HL-60/S4 treated with phorbol 12-myristate 13-acetate at 8.2 ng/mL for 4 days and 3 days (cell line): ENCODE data around the gene LSAMP.

ENCODE experiments used
- in situ Hi-C: fragments of 300-500 bp; cut with MboI; formaldehyde crosslinking; loops from 2 replicates; pipeline ENCODE4 v1.15.0; 2022; ENCODE audit warnings: low sequenced_read_pairs

LSAMP gene

DNA sequence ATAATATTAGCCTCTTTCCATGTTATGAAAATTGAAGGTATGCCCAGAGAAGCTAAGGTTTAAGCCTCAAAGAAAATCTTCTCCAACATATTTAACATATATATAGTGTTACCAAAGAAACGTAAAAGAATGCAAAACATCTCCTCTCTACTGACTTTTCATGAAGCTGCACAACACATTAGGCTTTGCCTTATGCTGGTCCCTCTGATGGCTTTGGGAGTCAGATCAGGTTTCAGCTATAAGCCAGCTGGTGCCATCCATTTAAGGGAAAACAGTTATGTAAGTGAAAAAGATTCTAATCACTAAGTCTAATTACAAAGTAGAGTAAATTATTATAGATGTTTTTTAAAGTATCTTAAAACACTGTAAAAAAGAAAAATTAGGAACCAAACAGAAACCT, 410.5 kb downstream of the LSAMP start:
- in situ Hi-C loops = no loop called here

DNA sequence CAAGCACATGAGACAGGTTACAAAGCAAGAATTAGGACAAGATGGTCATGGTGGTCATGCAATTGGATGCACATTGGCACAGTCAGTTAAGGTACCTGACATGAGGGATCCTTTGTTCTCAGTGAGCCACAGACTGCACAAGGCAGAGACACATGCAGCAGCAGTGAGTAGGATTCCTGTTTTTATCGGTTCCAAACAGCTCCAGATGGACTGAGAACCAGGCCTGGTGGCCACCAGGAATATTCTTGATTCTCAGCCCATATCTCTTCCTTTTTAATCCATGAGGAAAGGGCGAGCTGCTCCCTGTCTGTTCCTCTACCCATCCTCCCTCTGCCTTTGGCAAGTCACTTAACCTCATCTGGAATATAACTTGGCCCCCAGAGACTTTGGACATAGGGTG, 411.2 kb downstream of the LSAMP start:
- in situ Hi-C loops = no loop called here

DNA sequence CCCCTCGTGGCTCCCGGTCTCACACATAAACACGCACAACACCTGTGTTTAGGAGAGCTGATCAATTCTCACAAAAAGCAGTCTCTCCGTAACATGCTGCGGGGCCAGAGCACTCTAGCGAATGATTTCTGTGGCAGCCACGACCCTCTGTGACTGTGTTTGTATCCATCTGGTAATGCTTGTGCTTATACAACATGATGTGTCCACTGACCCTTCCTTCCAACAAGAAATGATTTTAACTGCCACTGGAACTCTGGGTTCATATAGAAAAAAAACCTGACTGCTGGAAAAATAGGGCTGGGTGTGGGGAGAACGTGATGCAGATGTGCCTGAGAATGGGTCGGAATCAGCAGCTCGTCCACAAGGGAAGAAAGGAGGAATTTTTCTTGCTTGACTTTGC, 411.8 kb downstream of the LSAMP start:
- in situ Hi-C loops = no loop called here

DNA sequence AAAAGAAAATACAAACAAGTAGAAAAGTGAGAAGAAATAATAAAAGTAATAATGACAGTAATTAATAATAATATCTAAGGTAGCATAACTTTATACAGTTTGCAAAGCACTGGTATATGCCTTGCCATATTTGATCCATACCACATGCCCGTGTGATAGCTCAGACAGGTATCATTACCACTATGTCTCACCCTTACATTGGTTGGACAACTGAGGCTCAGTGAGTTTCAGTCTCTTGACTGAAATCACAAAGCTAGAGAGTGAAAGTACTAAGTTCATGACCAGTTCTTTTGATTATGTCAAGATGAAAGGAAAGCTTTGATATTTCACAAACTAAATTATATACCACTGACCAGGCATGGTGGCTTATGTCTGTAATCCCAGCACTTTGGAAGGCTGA, 413.1 kb downstream of the LSAMP start:
- in situ Hi-C loops = no loop called here

DNA sequence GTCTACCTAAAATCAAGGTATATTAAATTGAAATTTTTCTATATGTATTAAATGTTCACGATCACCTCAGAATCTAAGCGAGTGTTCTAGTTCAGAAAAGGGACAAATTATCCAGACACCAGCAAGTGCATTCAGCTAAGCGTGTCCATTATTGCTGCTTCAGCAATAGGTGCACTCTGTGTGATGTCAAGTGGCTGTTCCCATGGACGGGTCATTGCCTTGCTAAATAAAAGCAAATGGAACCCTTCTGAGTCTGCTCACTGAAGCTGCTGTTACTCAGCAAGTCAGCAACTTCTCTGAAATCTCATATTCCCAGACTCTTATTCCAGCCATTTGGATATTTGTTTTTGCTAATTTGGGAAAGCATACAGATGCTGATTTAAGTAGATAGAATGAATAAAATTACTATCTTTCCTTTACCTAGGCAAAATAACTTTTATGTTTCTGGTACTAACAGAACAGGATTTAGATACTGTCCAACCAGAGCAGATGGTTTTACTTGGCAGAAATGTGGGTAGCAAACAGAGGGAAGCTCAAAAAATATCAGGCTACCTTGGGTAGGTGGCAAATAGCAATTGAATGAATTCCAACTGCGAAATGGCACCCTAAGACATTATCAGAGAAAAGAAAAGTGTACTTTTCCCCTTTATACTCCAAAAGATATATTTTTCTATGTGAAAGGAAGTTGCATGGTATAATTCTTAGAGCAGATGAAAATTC, 415.0 kb downstream of the LSAMP start:
- in situ Hi-C loops = no loop called here

DNA sequence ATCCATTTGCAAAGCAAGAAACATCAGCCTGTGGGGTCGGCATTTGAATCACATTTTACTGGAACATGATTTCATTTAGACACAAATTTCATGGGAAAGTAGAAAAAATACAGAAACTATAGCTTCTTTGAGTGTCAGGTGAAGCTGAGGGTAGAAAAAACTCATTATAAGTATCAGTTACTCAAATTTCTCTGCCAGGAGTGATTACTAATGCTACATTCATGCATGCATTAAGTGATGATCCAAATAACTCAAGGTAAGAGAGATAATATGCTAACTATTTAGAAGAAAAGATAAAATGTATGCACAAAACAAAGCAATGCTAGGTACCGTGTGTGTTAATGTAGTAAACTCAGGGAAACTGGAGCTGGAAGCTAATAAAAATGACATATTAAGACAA, 416.0 kb downstream of the LSAMP start:
- in situ Hi-C loops = no loop called here

DNA sequence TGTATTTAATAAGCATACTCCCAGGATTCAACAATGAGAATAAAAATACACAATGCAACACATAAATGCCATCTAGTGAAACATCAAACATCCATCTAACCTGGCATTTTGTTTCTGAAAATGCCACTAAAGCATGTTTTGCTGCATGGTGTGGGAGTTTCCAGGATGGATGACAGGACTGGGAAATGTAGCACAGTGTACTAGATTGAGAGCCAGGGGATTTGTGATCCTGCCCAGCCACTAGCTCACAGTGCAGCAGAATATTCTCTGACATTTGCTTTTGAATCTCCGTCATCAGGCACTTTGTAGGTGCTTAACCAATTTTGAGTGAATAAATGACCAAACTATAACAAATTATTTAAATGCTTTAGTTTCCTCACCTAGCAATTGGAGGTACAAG, 417.1 kb downstream of the LSAMP start:
- in situ Hi-C loops = no loop called here

DNA sequence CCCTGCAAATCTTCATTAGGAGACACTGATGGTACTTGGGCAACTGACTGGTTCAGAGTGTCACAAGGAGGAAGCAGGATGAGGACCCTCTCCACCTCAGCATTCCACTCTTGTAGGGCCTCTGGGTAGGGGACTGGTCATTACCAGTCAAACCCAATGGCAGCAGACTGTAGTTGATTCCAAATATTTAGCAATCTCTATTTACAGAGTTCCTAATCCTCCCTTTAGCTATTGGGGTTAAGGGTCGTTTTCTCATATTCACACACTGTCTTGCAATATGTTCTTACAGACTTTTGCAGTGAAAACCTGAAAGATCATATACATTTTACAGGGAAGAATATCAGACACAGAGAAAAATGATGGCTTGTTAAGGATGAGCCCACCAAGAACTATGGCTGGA, 424.3 kb downstream of the LSAMP start:
- in situ Hi-C loops = no loop called here

DNA sequence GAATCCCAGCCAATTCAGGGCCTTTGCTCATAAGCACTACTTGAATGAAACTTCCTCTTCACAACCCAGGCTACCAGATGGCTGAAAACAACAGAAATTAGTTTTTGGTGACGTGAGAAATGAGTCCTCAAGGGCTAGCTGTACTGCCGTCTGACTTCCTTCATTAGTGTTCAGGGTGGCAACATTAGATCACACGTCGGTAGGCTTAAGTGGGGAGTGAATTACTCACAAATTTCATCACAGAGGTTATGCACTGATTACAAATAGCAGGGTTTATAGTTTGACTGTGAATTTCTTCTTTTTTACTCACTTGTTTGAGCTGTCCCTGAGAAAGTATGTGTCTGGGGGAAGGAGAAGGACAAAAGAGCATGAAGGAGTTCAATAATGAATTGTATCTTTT, 424.8 kb downstream of the LSAMP start:
- in situ Hi-C loops = no loop called here

DNA sequence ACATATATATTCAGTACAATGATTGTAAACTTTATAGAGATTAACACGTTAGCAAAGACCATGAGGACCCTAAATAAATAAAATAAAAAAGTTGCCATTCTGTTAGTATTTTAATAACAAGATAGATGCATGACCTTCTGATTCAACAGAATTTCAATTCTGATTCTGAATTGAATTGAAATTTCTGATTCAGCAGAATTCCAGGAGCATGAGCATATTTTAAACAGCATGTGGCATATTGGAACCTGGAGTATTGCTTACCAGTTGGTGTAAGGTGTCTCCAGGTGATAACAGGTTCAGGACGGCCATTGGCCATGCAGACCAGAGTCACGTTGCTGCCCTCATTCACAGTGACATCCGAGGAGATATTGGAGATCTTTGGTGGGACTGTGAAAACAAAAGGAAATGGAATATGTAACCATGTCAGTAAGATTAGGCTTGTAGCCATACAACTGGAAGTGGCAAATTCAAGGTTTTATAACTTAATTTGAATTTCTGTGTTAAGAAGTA, 426.0 kb downstream of the LSAMP start:
- in situ Hi-C loops = no loop called here

DNA sequence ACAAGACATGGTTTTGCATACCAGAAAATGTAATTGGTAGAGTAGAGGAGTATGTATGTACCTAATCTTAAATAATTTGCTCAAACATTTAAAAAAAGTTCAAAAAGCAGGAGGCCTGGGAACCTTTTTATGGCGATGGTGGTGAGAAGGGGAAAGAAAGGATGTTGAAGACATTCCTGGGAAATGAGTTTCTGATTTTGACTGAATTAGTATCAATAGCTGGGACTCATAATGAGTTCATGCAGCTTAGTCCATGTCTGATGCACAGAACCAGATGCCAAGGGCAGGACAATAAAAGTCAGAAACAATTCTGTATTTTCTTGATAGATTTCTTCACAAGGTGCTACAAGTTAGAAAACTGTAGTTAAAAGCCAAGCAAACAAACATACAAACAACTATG, 426.6 kb downstream of the LSAMP start:
- in situ Hi-C loops = no loop called here

DNA sequence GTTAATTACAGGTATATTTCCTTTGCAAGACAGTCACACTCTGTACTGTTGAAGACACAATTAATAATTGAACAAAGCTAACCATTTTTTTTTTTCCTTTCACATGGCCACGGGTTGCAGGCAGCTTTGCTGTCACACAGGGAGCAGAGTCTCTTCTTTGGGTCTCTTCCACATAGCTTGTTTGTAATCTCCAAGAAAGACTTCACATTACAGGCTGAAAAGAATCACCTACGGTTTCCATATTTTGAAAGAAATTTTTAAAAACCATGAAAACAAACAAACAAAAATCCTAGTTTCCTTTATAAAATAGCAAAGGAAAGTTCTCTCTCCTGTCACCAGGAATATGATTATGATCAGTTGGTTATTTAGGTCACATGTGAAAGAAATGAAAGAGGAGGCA, 429.4 kb downstream of the LSAMP start:
- in situ Hi-C loops = no loop called here

DNA sequence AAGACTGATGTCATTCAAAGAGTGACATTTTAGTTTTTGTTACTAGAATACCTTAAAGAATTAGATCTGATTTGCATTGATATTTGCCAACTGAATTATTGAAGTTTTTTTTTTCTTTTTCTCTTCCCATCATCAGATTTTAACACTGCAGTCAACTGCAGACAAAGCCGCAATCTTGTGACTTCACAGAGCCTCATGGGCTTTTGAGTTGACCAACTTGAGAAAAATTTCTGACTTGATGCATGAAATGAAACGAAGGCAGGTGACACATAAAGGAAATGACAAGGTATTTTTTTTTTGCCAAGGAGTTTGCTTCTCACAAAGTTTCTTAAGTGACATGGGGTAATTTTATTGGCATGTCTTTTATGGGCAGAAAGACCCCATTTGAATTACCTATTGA, 438.3 kb downstream of the LSAMP start:
- in situ Hi-C loops = no loop called here

DNA sequence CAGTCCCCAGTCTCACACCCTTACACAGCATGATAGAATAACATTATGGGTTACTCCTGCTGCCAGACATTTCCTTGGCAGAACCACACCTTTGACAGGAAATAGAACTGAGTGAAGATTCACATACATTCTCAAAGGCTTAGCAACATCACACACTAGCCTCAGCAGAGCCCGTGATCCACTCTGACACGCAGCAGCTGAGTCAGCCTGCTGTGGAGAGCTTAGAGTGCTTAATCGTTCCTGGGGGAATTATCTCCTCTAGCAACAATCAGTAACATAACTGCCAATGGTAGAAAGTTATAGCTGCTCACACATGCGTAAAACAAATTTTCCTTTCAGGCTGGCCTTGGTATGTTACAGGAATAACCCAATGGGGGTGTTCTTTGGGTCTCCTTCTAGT, 439.9 kb downstream of the LSAMP start:
- in situ Hi-C loops = no loop called here

DNA sequence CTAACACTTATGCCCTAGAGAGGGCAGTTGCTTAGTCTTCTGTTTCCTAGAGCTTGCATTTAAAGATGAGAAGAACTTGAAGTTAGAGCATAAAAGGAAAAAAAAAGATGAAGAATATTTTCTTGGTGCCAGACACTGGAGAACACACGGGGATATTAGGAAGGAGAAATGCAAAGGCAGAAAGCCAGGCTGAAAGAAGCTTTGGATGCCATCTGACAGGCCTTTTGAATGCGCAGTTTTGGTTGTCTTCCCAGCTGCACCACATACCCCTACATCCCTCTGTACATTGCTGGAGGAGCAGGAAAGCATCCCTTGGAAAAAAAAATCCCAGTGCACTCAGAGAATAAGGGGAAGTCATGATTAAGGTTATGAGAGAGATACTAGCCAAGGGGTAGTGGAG, 443.1 kb downstream of the LSAMP start:
- in situ Hi-C loops = no loop called here

DNA sequence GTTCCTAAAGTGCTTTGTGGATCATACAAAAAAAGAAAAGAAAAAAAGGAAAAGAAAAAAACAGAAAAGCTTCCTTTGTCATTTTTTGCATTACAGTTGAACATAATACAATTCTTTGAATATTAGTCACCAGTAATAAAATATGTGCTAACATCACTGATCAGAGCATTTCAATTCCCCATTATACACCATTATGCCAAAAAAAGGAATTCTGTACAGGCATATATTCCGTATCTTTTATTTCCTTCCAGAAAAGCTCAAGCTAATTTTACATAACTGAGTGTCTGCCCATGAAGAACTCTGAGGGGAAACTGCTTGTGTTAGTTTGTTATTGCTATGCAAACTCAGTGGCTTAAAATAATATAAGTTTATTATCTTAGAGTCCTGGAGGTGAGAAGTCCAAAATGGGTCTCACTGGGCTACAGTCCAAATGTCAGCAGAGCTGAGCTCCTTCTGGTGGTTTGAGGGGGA, 444.1 kb downstream of the LSAMP start:
- in situ Hi-C loops = no loop called here

DNA sequence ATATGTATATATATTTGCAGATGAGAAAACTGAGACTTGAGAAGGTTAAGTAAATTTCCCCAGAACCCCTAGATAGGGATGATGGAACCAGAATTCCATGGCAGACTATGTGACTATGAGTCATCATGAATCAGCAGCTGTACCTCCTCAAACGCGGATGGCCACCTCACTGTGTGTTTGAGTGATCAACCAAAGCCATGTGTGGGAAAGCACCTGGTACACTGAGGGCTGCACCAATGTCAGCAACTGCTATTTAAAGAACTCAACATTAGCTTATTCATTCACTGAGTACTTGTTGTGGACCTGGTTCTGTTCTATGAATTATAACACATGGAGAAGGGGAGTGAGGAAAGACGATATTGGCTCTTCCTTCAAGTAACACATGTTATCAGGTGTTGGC, 445.0 kb downstream of the LSAMP start:
- in situ Hi-C loops = no loop called here

DNA sequence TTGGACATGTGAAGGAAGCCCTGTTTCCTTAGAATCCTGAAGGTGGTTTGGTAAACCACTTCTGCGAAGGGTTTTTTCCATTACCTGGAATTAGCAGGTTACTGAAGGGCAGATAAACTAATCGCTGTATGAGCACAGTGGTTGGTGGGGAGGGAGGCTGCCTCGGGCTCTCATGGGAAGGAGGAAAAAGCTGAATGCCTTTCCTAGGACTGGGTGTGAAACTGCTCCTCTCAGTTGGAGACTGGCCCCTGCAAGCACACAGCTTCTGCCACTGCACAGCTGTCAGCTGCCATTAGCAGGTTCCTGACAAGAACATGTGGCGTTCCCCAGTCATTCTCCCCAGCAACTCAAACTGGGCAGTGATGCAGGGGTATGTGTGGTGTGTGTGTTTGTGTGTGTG, 445.7 kb downstream of the LSAMP start:
- in situ Hi-C loops = no loop called here

DNA sequence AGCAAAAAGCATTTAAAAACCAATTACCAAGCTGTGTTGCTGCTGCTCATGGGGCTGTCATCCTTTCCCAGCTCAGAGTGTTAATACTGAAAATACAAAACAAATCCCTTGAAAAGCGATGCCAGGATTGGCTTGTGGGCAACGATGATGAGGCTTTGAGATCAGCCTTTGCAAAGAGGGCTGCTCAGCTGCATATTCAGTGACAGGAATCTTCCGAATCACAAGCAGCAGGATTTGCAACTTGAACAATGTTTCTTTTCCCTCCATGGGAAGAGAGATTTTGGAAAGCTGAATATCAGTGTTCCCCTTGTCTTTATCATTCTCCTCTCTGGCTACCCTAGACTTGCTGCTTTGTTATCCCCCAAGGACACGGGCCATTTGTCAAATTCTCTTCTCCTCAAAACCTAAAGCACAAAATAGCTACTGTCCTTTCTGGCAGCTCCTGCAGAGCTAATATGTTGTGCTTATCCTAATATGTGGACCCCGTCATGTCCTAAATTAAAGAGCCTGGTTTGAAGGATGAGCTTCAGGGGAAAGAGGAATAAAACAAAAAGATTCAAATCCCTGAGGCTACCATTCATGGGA, 446.2 kb downstream of the LSAMP start:
- in situ Hi-C loops = no loop called here

DNA sequence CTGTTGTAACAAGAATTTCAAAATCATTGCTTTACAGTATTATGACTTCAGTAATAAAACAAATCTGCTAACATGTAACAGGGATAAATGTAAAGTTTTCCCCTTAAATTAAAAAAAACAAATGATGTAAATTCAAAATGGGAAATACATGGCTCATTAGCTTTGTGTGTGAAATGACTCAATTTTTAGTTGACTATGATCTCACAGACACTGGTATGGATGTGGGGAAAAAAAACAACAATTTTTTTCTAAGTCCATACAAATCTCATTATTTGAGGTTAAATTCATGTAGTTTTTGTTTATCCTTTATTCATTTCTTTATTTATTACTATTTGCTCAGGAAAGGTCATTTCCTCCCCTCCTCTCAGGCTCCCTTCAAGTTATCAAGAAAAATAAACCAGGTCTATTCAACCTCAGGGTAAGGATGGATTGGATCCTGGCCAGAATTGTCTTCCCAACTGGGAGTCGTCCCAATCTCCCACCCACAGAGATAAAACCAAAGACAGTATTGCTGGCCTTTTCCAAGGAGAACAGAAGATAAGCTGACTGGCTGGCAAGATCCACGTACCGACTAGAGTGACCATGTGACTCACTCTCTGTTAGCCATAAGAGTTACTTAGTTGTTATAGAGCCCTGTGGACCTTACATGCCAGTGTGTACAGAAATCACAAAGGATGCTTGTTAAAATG, 448.7 kb downstream of the LSAMP start:
- in situ Hi-C loops = no loop called here

DNA sequence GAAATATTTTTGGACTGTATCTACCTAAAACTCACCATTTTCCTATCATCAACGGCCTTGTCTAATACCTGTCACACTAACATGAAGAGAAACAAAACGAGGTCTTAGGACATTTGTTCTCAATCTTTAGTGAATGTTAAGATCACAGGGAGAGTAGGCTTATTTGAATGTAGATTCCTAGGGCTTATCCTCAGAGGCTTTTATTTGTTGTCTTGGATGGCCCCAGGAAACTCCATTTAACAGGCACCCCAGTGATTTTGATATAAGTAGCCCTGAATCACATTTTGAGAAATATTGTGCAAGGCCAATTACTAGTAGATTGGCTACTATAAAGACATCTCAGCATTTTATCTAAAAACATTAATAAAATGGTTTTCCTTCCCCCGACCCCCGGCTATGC, 454.6 kb downstream of the LSAMP start:
- in situ Hi-C loops = no loop called here
